Fibroblast of lung (primary cell): Measurements from ENCODE around the gene PHF2. TPM values are rescaled to one million over a fixed set of nuclear protein-coding genes. Genes with fewer than 3 reads are reported as not detected.

Source experiments
- DNase-seq, 2 donors: peaks; one replicate each; pipeline versions ENCODE4 v3.0.0 to v3.0.0-alpha.2; 2010; ENCODE audit warnings: low read depth in 2 of 2
- H2AFZ ChIP-seq: 2 replicates; pipeline ENCODE4 v1.5.1; 2012; ENCODE audit warnings: low read length, control low read depth, inconsistent platforms
- H3K27ac ChIP-seq: 2 replicates; pipeline ENCODE4 v1.5.1; 2011; ENCODE audit warnings: low read length, control low read depth; ENCODE audit not compliant: insufficient read depth
- H3K27me3 ChIP-seq: 2 replicates; pipeline ENCODE4 v1.5.1; 2011; ENCODE audit warnings: mild to moderate bottlenecking, low read length; ENCODE audit not compliant: control insufficient read depth, insufficient read depth
- H3K36me3 ChIP-seq: 2 replicates; pipeline ENCODE4 v1.5.1; 2011; ENCODE audit warnings: low read length; ENCODE audit not compliant: control insufficient read depth, insufficient read depth
- H3K4me1 ChIP-seq: 2 replicates; pipeline ENCODE4 v1.5.1; 2011; ENCODE audit warnings: low read length; ENCODE audit not compliant: control insufficient read depth, insufficient read depth; ENCODE audit errors: extremely low read depth
- H3K4me2 ChIP-seq: 2 replicates; pipeline ENCODE4 v1.5.1; 2011; ENCODE audit warnings: low read length, control low read depth; ENCODE audit not compliant: insufficient read depth; ENCODE audit errors: extremely low read depth
- H3K4me3 ChIP-seq, 4 experiments: fragments of 200-600 bp in 1 of 4; sonication (generic) in 1 of 4; replicated peaks in 1 of 4; 2 replicates each; pipeline ENCODE4 v1.5.1; 2011 to 2016; ENCODE audit warnings: low read length in 4 of 4, low read depth in 3 of 4, mild to moderate bottlenecking in 3 of 4, control low read depth in 2 of 4, inconsistent platforms in 1 of 4, mixed read lengths in 1 of 4; ENCODE audit not compliant: insufficient read depth in 1 of 4; ENCODE audit errors: control extremely low read depth in 1 of 4
- H3K79me2 ChIP-seq: 2 replicates; pipeline ENCODE4 v1.5.1; 2012; ENCODE audit warnings: mild to moderate bottlenecking, low read length, inconsistent platforms; ENCODE audit not compliant: control insufficient read depth, insufficient read depth
- H3K9ac ChIP-seq: 2 replicates; pipeline ENCODE4 v1.5.1; 2011; ENCODE audit warnings: mild to moderate bottlenecking, low read length, control low read depth; ENCODE audit not compliant: insufficient read depth
- H3K9me3 ChIP-seq: 2 replicates; pipeline ENCODE4 v1.5.1; 2012; ENCODE audit warnings: low read depth, low read length; ENCODE audit not compliant: control insufficient read depth, insufficient read depth
- H4K20me1 ChIP-seq: 2 replicates; pipeline ENCODE4 v1.5.1; 2011; ENCODE audit warnings: low read length; ENCODE audit not compliant: control insufficient read depth, insufficient read depth; ENCODE audit errors: extremely low read depth
- EZH2 ChIP-seq: IDR thresholded peaks from 2 replicates; pipeline ENCODE4 v1.5.1; 2012; ENCODE audit warnings: low read length, control low read depth, mild to moderate bottlenecking; ENCODE audit errors: missing control alignments
- polyA plus RNA-seq, 2 donors: library from polyadenylated mRNA; depleted of rRNA in 1 of 2; stranded (reverse) in 1 of 2; unstranded in 1 of 2; fragments of >200 nt; gene quantifications; 2 replicates each; pipeline ENCODE4 v1.2.1, GENCODE V29; 2011 to 2012; ENCODE audit warnings: missing spikeins in 1 of 2
- total RNA-seq: library from RNA; depleted of rRNA; stranded (reverse); fragments of >200 nt; gene quantifications from 2 replicates; pipeline ENCODE4 v1.2.1, GENCODE V29; 2014
- TF ChIP-seq, protein P1 (sequence below), 2 donors: IDR thresholded peaks in 1 of 2; conservative IDR thresholded peaks in 1 of 2; 1 replicate in 1 of 2; 2 replicates in 1 of 2; pipeline ENCODE4 v1.5.1; 2011 to 2012; ENCODE audit warnings: low read length in 2 of 2, control low read depth in 1 of 2, inconsistent platforms in 1 of 2, low read depth in 1 of 2, mild to moderate bottlenecking in 1 of 2

PHF2 gene
- total and polyA plus RNA-seq, 2 donors (not counting 1 experiment from before 2014, with no cell fraction given) = 9.2 to 13.4 TPM

DNA sequence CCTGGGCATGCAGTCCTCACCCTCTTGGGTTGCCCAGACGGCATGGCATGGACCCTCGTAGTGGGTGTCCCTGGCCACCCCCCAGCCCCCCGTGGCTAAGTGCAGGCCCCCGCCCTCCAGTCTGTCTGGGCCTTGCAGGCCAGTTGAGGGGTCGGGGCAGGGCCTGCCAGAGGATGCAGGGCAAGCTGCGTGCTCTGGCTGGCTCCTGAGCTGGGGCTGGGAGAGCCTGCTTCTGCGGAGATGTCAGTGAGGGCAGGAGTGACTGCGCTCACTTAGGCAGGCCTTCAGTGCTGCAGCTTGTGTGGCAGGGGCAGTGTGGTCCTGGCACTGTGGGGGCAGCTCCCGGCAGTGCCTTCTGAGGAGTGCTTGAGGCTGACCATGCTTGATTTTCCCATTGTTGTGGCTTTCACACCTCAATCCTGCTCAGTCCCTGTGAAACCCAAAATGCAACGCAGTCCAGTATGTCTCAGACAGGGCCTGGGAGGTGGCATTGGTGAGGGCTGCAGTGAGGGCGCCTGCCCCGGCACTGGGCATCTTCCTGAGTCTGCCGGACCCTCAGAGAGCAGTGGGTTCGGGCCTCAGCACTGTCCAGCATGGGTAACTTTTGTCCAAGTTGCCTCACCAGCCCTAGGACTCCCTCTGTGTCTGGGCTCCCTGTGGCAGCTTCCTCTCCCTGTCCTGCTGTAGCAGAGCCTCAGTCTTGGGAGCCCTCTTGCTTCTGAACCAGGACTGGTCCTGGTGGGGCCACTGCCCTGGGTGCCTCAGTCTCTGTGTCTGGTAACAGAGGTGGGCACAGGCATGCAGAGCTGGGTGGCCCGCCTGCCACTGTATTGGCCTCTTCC is 93.0 kb downstream of the PHF2 start:
- H3K9me3 ChIP-seq = no peaks in the 10 kb centered on the region

DNA sequence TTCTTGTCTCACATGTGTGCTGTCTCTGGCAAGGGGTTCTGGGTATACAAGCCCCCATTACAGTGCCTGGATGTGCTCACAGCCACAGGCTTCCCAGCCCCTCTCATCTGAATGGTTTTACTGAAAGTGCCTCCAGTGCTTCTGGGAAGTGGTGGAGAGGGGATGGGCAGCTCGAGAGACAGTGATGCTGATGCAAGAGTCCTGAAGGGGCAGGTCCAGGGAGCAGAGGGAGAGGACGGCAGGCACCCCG is 93.5 kb downstream of the PHF2 start:
- Histone ChIP-seq H3K4me3 (no peak overlapping the region), H3K36me3 (peaks cover 3% of the 10 kb centered on the region), H3K27me3 (no peaks in the 10 kb centered on the region), H2AFZ (no peak overlapping the region), H3K9ac (no peak overlapping the region), H3K4me2 (no peak overlapping the region), H3K4me1 (no peaks in the 10 kb centered on the region), H4K20me1 (no peaks in the 10 kb centered on the region), H3K9me3 (no peaks in the 10 kb centered on the region), H3K27ac (no peak overlapping the region), H3K79me2 (no peaks in the 10 kb centered on the region)
- no peak for TF ChIP-seq EZH2
- TF ChIP-seq, protein P1, sequence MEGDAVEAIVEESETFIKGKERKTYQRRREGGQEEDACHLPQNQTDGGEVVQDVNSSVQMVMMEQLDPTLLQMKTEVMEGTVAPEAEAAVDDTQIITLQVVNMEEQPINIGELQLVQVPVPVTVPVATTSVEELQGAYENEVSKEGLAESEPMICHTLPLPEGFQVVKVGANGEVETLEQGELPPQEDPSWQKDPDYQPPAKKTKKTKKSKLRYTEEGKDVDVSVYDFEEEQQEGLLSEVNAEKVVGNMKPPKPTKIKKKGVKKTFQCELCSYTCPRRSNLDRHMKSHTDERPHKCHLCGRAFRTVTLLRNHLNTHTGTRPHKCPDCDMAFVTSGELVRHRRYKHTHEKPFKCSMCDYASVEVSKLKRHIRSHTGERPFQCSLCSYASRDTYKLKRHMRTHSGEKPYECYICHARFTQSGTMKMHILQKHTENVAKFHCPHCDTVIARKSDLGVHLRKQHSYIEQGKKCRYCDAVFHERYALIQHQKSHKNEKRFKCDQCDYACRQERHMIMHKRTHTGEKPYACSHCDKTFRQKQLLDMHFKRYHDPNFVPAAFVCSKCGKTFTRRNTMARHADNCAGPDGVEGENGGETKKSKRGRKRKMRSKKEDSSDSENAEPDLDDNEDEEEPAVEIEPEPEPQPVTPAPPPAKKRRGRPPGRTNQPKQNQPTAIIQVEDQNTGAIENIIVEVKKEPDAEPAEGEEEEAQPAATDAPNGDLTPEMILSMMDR (conservative IDR thresholded peaks at IDR 0.05 in 1 of 2, IDR thresholded peaks at IDR 0.05 in 1 of 2; ENCODE audit: low read depth in 1 of 2, low read length in 2 of 2) = no peak
- DNase-seq = no peak

More for the DNA sequence above, 93.0 kb downstream of the PHF2 start:
- H3K27me3 ChIP-seq = no peaks in the 10 kb centered on the region
- H3K27ac ChIP-seq = no peak overlapping the region
- H3K4me1 ChIP-seq = no peaks in the 10 kb centered on the region
- no peaks in the 10 kb centered on the region for H3K79me2 ChIP-seq
- peaks cover 3% of the 10 kb centered on the region for H3K36me3 ChIP-seq
- no peak overlapping the region for H2AFZ ChIP-seq
- H3K4me2 ChIP-seq = no peak overlapping the region
- H4K20me1 ChIP-seq = no peaks in the 10 kb centered on the region
- TF ChIP-seq, protein P1 (conservative IDR thresholded peaks at IDR 0.05 in 1 of 2, IDR thresholded peaks at IDR 0.05 in 1 of 2; ENCODE audit: low read depth in 1 of 2, low read length in 2 of 2) = no peak
- TF ChIP-seq EZH2 = no peak
- no peak for DNase-seq
- no peak overlapping the region for H3K4me3 ChIP-seq
- H3K9ac ChIP-seq = no peak overlapping the region

DNA sequence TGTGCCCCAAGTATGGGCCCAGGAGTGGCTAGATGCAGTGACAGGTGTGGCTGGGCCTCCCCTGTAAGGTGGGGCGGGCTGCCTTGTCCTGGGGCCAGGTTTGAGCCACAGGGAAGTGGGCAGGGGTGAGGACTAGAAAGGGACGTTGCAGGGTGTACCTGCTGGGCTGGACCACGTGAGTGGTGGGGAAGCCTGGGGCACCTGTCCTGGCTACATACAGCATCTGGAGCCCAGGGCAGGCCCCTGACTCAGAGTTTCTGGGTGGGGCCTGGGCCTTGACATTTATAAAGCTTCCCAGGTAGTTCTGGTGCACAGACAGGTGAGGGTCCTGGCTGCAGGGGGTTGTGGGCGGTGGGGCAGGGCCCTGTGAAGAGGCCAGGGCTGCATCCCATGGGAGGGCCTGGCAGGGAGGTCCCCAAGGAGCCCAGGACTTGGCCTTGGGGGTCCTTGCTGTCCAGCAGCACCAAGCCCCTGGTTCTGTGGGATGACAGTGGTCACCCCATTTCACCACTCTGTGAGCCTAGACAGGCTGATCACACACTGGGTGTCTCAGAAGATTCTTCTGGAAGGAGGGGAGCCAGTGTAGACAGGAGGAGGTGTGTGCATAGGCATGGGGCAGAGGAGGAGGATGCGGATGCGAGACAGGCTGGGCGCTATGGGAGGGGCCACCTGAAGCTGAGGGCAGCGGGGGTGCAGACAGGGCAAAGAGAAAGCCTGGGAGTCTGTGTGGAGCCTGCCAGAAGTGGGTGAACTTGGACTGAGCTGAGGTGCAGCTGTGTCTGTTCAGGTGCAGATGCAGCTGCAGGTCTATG is 94.0 kb downstream of the PHF2 start:
- no peak overlapping the region for H2AFZ ChIP-seq
- no peaks in the 10 kb centered on the region for H3K4me1 ChIP-seq
- no peak overlapping the region for H3K9ac ChIP-seq
- H4K20me1 ChIP-seq = no peaks in the 10 kb centered on the region
- H3K27me3 ChIP-seq = no peaks in the 10 kb centered on the region
- no peak for TF ChIP-seq EZH2
- TF ChIP-seq, protein P1 (conservative IDR thresholded peaks at IDR 0.05 in 1 of 2, IDR thresholded peaks at IDR 0.05 in 1 of 2; ENCODE audit: low read depth in 1 of 2, low read length in 2 of 2) = no peak
- DNase-seq = peak; percentile 14 to 25
- H3K4me2 ChIP-seq = no peak overlapping the region
- no peaks in the 10 kb centered on the region for H3K79me2 ChIP-seq
- no peak overlapping the region for H3K27ac ChIP-seq
- H3K36me3 ChIP-seq = peaks cover 3% of the 10 kb centered on the region
- no peak overlapping the region for H3K4me3 ChIP-seq
- no peaks in the 10 kb centered on the region for H3K9me3 ChIP-seq
